Gastroesophageal sphincter (tissue), 4 donors: ENCODE data around the gene METTL16. TPM values are rescaled to one million over a fixed set of nuclear protein-coding genes. Genes with fewer than 3 reads are reported as not detected.

Source experiments
- ATAC-seq: fragments of 150-250 bp; one replicate; pipeline ENCODE4 v1.9.1; 2016; ENCODE audit warnings: mild to moderate bottlenecking, moderate library complexity
- H3K27ac ChIP-seq, 4 donors: fragments of 200-600 bp; sonication (generic) in 3 of 4; 1 replicate in 3 of 4; 2 replicates in 1 of 4; pipeline ENCODE4 v1.5.1; 2016 to 2019
- H3K27me3 ChIP-seq: fragments of 200-600 bp; sonication (generic); one replicate; pipeline ENCODE4 v1.5.1; 2019
- H3K36me3 ChIP-seq, 2 donors: fragments of 200-600 bp; sonication (generic); one replicate each; pipeline ENCODE4 v1.5.1; 2019; ENCODE audit warnings: control low read depth in 1 of 2
- H3K4me1 ChIP-seq, 3 donors: fragments of 200-600 bp; sonication (generic); 1 replicate in 2 of 3; 2 replicates in 1 of 3; pipeline ENCODE4 v1.5.1; 2016 to 2019; ENCODE audit warnings: control low read depth in 2 of 3
- H3K4me3 ChIP-seq, 2 donors: fragments of 200-600 bp; sonication (generic); one replicate each; pipeline ENCODE4 v1.5.1; 2019; ENCODE audit warnings: mild to moderate bottlenecking in 1 of 2, moderate library complexity in 1 of 2
- H3K9me3 ChIP-seq, 3 donors: fragments of 200-600 bp; sonication (generic); one replicate each; pipeline ENCODE4 v1.5.1; 2017 to 2019; ENCODE audit warnings: control low read depth in 2 of 3
- EP300 ChIP-seq: sonication (generic); formaldehyde crosslinking; IDR thresholded peaks from one replicate; pipeline ENCODE4 v1.6.1; 2017; ENCODE audit warnings: antibody characterized with exemption, mild to moderate bottlenecking
- POLR2A ChIP-seq, 2 donors: fragments of 450-650 bp; IDR thresholded peaks; one replicate each; pipeline ENCODE4 v1.6.1; 2017; ENCODE audit warnings: antibody characterized with exemption in 2 of 2, mild to moderate bottlenecking in 2 of 2, moderate library complexity in 1 of 2
- POLR2AphosphoS5 ChIP-seq: sonication (generic); formaldehyde crosslinking; IDR thresholded peaks from one replicate; pipeline ENCODE4 v1.6.1; 2017; ENCODE audit warnings: antibody characterized with exemption
- WGBS, 2 donors: methylation state at CpG; one replicate each; pipeline ENCODE4 v1.1.5; 2018; ENCODE audit warnings: low coverage in 1 of 2; 5-methylcytosine and 5-hydroxymethylcytosine counted together
- total RNA-seq, 4 donors: library from RNA; depleted of rRNA; stranded (reverse); fragments of >200 nt; gene quantifications; one replicate each; pipeline ENCODE4 v1.1.0, GENCODE V29; 2016
- TF ChIP-seq, protein P1 (sequence below), 4 experiments: fragments of 200-600 bp in 2 of 4; fragments of 450-650 bp in 2 of 4; sonication (generic) in 1 of 4; IDR thresholded peaks; one replicate each; pipeline ENCODE4 v1.5.1; 2017 to 2019; ENCODE audit warnings: antibody characterized with exemption in 4 of 4, mild to moderate bottlenecking in 2 of 4, moderate library complexity in 2 of 4

Gene METTL16
- total RNA-seq, 4 donors from 2014 or later = 30.7 to 68.0 (median 58.7) TPM

DNA sequence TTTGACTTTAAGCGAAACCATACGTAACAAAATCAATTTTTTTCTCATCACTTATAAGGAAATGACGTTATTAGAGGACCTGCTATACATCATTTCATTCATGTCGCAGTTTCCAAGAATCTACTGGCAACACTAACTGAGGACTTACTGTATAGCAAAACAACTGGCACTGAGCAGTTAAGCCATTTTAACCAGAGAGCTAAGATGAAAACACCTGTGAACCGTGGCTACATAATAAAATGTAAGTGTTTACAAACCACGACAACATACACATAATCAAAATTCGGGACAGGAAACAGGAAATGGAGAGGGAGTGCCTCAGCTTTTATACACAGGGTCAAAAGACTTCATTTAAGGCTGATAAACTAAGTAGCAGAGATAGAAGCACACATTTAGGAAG is 29.5 kb downstream of the METTL16 start:
- no peak for TF ChIP-seq EP300
- no peak for TF ChIP-seq POLR2A (IDR thresholded peaks at IDR 0.05)
- TF ChIP-seq POLR2AphosphoS5 = no peak
- TF ChIP-seq, protein P1, sequence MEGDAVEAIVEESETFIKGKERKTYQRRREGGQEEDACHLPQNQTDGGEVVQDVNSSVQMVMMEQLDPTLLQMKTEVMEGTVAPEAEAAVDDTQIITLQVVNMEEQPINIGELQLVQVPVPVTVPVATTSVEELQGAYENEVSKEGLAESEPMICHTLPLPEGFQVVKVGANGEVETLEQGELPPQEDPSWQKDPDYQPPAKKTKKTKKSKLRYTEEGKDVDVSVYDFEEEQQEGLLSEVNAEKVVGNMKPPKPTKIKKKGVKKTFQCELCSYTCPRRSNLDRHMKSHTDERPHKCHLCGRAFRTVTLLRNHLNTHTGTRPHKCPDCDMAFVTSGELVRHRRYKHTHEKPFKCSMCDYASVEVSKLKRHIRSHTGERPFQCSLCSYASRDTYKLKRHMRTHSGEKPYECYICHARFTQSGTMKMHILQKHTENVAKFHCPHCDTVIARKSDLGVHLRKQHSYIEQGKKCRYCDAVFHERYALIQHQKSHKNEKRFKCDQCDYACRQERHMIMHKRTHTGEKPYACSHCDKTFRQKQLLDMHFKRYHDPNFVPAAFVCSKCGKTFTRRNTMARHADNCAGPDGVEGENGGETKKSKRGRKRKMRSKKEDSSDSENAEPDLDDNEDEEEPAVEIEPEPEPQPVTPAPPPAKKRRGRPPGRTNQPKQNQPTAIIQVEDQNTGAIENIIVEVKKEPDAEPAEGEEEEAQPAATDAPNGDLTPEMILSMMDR (IDR thresholded peaks at IDR 0.05) = no peak
- no peak for ATAC-seq
- WGBS, 2 donors = 66 to 69% methylated on average over 7 of the region's 7 CpGs
- no peaks in the 10 kb centered on the region for H3K27me3 ChIP-seq
- H3K4me1 ChIP-seq = peaks cover 0 to 23% (median 0%) of the 10 kb centered on the region in 3 donors
- H3K27ac ChIP-seq = no peak overlapping the region
- peaks cover 0 to 11% of the 10 kb centered on the region in 2 donors for H3K36me3 ChIP-seq
- no peaks in the 10 kb centered on the region for H3K9me3 ChIP-seq
- no peak overlapping the region for H3K4me3 ChIP-seq

DNA sequence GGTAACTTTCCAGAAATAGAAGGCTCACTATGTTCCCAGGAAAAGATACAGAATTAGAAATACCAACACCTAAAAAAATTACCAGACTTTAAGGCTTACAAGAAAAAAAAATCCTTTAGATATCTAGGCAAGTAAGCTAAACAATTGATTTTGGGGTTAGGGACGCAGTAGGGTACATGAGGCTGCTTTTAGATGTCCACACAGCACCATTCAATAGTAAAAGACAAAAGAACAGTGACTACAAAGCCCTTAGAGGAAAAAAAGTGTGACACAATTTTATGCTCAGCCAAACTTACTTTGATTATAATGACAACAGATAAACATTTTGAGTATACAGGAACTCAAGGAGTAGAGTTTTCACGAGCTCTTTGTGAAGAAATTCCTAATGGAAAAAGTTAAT is 29.9 kb downstream of the METTL16 start:
- TF ChIP-seq EP300 (no peak), POLR2A (IDR thresholded peaks at IDR 0.05) (no peak), POLR2AphosphoS5 (no peak)
- TF ChIP-seq, protein P1 (IDR thresholded peaks at IDR 0.05) = no peak
- peaks cover 0 to 22% (median 0%) of the 10 kb centered on the region in 3 donors for H3K4me1 ChIP-seq
- H3K27ac ChIP-seq = no peak overlapping the region
- no peaks in the 10 kb centered on the region for H3K27me3 ChIP-seq
- 43 to 97% methylated on average over 2 of the region's 2 CpGs for WGBS, 2 donors
- no peak overlapping the region for H3K4me3 ChIP-seq
- peaks cover 0 to 15% of the 10 kb centered on the region in 2 donors for H3K36me3 ChIP-seq
- no peak for ATAC-seq
- no peaks in the 10 kb centered on the region for H3K9me3 ChIP-seq

DNA sequence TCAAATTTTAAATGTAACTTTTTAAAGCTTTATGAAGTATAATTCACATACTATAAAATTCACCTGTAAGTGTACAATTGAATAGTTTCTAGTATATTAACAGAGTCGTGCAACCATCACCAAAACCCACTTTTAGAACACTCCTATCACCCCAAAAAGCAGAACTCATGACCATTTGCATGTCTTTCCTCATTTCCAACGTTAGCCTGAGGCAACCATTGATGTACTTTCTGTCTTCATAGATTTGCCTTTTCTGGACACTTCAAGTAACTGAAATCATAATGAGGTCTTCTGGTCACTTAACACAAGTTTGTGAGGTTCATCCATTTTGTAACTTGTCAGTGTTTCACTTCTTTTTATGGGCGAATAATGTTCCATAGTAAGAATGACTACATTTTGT is 33.2 kb downstream of the METTL16 start:
- no peaks in the 10 kb centered on the region for H3K4me1 ChIP-seq
- WGBS, 2 donors = 70 to 71% methylated on average over 3 of the region's 3 CpGs
- H3K4me3 ChIP-seq = no peak overlapping the region
- no peak overlapping the region for H3K27ac ChIP-seq
- no peaks in the 10 kb centered on the region for H3K9me3 ChIP-seq
- H3K27me3 ChIP-seq = no peaks in the 10 kb centered on the region
- TF ChIP-seq POLR2AphosphoS5 (no peak), EP300 (no peak), POLR2A (IDR thresholded peaks at IDR 0.05) (no peak)
- ATAC-seq = no peak
- peaks cover 0 to 46% of the 10 kb centered on the region in 2 donors for H3K36me3 ChIP-seq

DNA sequence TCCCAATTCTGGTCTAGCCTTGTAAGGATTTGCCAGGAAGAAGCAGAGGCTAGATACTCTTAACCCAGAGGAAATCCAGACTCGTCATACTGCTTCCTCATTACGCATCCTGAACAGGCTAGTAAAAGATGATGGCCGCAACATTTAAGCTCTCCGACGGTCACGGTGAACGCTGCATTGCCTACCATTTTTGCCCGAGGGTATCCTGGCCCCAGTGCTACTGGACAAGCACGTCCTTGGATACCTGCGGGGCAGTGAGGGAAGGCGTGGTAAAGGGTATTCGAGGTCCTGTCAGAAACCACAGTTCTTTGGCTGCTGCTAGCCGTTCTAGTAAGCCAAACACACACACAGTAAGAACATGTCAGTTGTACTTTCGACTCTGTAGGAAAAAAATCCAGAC is 36.6 kb downstream of the METTL16 start:
- H3K36me3 ChIP-seq = peaks cover 0 to 80% of the 10 kb centered on the region in 2 donors
- ATAC-seq = no peak

DNA sequence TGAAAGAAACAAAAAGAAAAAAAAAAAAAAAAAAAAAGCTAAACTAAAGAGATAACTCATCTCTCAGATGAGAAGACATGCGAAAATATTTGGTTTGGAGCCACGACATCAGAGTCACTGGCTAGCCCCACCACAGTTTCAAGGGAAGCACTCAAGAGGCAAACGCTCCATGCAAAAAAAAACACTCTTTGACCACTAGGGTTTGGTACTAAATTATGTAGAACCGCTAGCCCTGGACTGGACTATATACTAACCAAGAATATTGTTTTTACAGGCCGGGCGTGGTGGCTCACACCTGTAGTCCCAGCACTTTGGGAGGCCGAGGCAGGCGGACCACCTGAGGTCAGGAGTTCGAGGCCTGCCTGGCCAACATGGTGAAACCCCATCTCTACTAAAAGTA is 37.3 kb downstream of the METTL16 start:
- TF ChIP-seq POLR2AphosphoS5 (no peak), EP300 (no peak), POLR2A (IDR thresholded peaks at IDR 0.05) (no peak)
- TF ChIP-seq, protein P1 (IDR thresholded peaks at IDR 0.05) = no peak
- Histone ChIP-seq H3K4me3 (no peak overlapping the region), H3K4me1 (no peaks in the 10 kb centered on the region), H3K9me3 (no peaks in the 10 kb centered on the region), H3K27me3 (no peaks in the 10 kb centered on the region), H3K27ac (no peak overlapping the region), H3K36me3 (peaks cover 0 to 87% of the 10 kb centered on the region in 2 donors)
- 91 to 97% methylated on average over 3 to 7 of the region's 9 CpGs for WGBS, 2 donors
- ATAC-seq = no peak

More for the DNA sequence above, 36.6 kb downstream of the METTL16 start:
- WGBS, 2 donors = 80 to 97% methylated on average over 3 to 14 of the region's 14 CpGs
- no peaks in the 10 kb centered on the region for H3K4me1 ChIP-seq
- no peak overlapping the region for H3K27ac ChIP-seq
- TF ChIP-seq POLR2A (IDR thresholded peaks at IDR 0.05) (no peak), EP300 (no peak), POLR2AphosphoS5 (no peak)
- TF ChIP-seq, protein P1 (IDR thresholded peaks at IDR 0.05) = no peak
- no peak overlapping the region for H3K4me3 ChIP-seq
- no peaks in the 10 kb centered on the region for H3K27me3 ChIP-seq
- H3K9me3 ChIP-seq = no peaks in the 10 kb centered on the region
